Panc1 (cell line): ENCODE data around the gene DNAJC4. TPM values are rescaled to one million over a fixed set of nuclear protein-coding genes. Genes with fewer than 3 reads are reported as not detected.

Experiments used
- ATAC-seq: fragments of 200-7000 bp; cut with Tn5 transposase; 2 replicates; pipeline ENCODE4 v1.9.1; 2020; ENCODE audit warnings: mild to moderate bottlenecking, moderate library complexity
- BruUV-seq: library from RNA; stranded (reverse); fragments of 400-500 nt; replicated peaks from 2 replicates; lab custom pipeline; 2021; lab: Mats Ljungman, UMichigan
- CTCF ChIA-PET: fragments of 300-600 bp; sonication (Branson Sonifier 250); formaldehyde crosslinking; loops from one replicate; lab custom pipeline; 2022; ENCODE audit warnings: antibody characterized with exemption; lab: Charles Lee
- POLR2A ChIA-PET: fragments of 300-600 bp; sonication (Branson Sonifier 250); formaldehyde crosslinking; loops from one replicate; lab custom pipeline; 2022; ENCODE audit warnings: antibody characterized with exemption; lab: Charles Lee
- DNase-seq: peaks from one replicate; pipeline ENCODE4 v3.0.0-alpha.2; 2010; ENCODE audit warnings: low read depth, low spot score
- H3K27ac ChIP-seq: 2 replicates; pipeline ENCODE4 v1.5.1; 2011; ENCODE audit warnings: mild to moderate bottlenecking, low read length, inconsistent platforms
- H3K27me3 ChIP-seq: fragments of 200-500 bp; sonication (Bioruptor generic); 2 replicates; pipeline ENCODE4 v1.6.0; 2014; ENCODE audit warnings: low read length, inconsistent platforms; ENCODE audit not compliant: control insufficient read depth, insufficient read depth
- H3K36me3 ChIP-seq: fragments of 200-500 bp; sonication (Bioruptor generic); 2 replicates; pipeline ENCODE4 v1.5.1; 2014; ENCODE audit warnings: inconsistent platforms, mild to moderate bottlenecking, low read length, moderate library complexity; ENCODE audit not compliant: control insufficient read depth, insufficient read depth
- H3K4me1 ChIP-seq: 2 replicates; pipeline ENCODE4 v1.5.1; 2011; ENCODE audit warnings: inconsistent platforms, mild to moderate bottlenecking, low read length, moderate library complexity; ENCODE audit not compliant: control insufficient read depth, insufficient read depth
- H3K4me3 ChIP-seq, 2 experiments: 2 replicates each; pipeline ENCODE4 v1.5.1; 2011 to 2012; ENCODE audit warnings: low read depth in 2 of 2, low read length in 2 of 2, mild to moderate bottlenecking in 2 of 2, inconsistent platforms in 1 of 2, moderate library complexity in 1 of 2
- H3K9me3 ChIP-seq: fragments of 200-500 bp; sonication (Bioruptor generic); 2 replicates; pipeline ENCODE4 v1.5.1; 2014; ENCODE audit warnings: low read depth, mild to moderate bottlenecking, inconsistent platforms, low read length, moderate library complexity; ENCODE audit not compliant: control insufficient read depth, insufficient read depth
- REST ChIP-seq, 2 experiments: IDR thresholded peaks; 2 replicates each; pipeline ENCODE4 v1.6.1; 2011 to 2012; ENCODE audit warnings: low read depth in 2 of 2, control low read depth in 1 of 2, low read length in 1 of 2, mild to moderate bottlenecking in 1 of 2, moderate library complexity in 1 of 2; ENCODE audit not compliant: insufficient read depth in 1 of 2
- SIN3A ChIP-seq: IDR thresholded peaks from 2 replicates; pipeline ENCODE4 v1.6.1; 2012; ENCODE audit warnings: low read depth, mild to moderate bottlenecking, low read length, moderate library complexity, borderline replicate concordance; ENCODE audit not compliant: insufficient read depth
- in situ Hi-C: cut with HindIII; loops from 2 replicates; pipeline ENCODE4 v1.10.0; 2016; ENCODE audit warnings: low sequenced_read_pairs, low pct_unique_long_range_greater_than_20kb
- intact Hi-C: fragments of 100-400 bp; cut with micrococcal nuclease; formaldehyde crosslinking; loops from one replicate; pipeline ENCODE4 v1.10.0; 2022; ENCODE audit not compliant: unreplicated experiment
- total RNA-seq: library from RNA; stranded (reverse); gene quantifications from one replicate; pipeline ENCODE4 v1.2.1, GENCODE V29; 2021; ENCODE audit not compliant: unreplicated experiment
- TF ChIP-seq, protein P1 (sequence below): fragments of 450-650 bp; IDR thresholded peaks from 2 replicates; pipeline ENCODE4 v1.5.1; 2017; ENCODE audit warnings: mild to moderate bottlenecking

The DNAJC4 gene
- total RNA-seq, 1 experiment from 2014 or later, result 41.0 TPM

DNA sequence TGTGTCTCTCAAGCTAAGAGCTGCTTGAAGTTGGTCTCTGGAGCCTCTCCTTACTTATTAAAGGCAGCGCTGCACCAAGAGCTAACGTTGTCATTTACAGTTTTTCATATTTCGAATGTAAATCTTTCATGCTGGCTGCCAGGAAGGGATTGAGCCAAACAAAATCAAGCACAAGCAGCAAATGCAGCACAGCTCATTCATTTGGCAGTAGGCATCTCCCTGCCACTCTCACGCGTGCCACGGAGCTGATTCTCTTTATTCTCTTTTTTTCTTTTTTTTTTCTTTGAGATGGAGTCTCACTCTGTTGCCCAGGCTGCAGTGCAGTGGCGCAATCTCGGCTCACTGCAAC lies 2.6 kb downstream of the DNAJC4 start:
- ChIA-PET CTCF (no interaction called here), POLR2A (no interaction called here)
- H3K36me3 ChIP-seq, result no peaks in the 10 kb centered on the region; the same call in 1 of the 2 replicates
- H3K27ac ChIP-seq, result peak overlapping the region; percentile 48; the same call in 1 of the 2 replicates
- intact Hi-C loops, result no loop called here
- BruUV-seq, result TSS peak; percentile 80
- no peak for ATAC-seq
- no peak for DNase-seq
- no peak overlapping the region for H3K4me3 ChIP-seq
- H3K27me3 ChIP-seq, result no peaks in the 10 kb centered on the region
- in situ Hi-C loops, result no loop called here
- H3K4me1 ChIP-seq, result peaks cover 44% of the 10 kb centered on the region
- TF ChIP-seq SIN3A (no peak), REST (IDR thresholded peaks at IDR 0.05; ENCODE audit: insufficient read depth in 1 of 2, low read depth in 2 of 2, low read length in 1 of 2) (no peak)
- TF ChIP-seq, protein P1, sequence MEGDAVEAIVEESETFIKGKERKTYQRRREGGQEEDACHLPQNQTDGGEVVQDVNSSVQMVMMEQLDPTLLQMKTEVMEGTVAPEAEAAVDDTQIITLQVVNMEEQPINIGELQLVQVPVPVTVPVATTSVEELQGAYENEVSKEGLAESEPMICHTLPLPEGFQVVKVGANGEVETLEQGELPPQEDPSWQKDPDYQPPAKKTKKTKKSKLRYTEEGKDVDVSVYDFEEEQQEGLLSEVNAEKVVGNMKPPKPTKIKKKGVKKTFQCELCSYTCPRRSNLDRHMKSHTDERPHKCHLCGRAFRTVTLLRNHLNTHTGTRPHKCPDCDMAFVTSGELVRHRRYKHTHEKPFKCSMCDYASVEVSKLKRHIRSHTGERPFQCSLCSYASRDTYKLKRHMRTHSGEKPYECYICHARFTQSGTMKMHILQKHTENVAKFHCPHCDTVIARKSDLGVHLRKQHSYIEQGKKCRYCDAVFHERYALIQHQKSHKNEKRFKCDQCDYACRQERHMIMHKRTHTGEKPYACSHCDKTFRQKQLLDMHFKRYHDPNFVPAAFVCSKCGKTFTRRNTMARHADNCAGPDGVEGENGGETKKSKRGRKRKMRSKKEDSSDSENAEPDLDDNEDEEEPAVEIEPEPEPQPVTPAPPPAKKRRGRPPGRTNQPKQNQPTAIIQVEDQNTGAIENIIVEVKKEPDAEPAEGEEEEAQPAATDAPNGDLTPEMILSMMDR, result no peak
- H3K9me3 ChIP-seq, result no peaks in the 10 kb centered on the region

DNA sequence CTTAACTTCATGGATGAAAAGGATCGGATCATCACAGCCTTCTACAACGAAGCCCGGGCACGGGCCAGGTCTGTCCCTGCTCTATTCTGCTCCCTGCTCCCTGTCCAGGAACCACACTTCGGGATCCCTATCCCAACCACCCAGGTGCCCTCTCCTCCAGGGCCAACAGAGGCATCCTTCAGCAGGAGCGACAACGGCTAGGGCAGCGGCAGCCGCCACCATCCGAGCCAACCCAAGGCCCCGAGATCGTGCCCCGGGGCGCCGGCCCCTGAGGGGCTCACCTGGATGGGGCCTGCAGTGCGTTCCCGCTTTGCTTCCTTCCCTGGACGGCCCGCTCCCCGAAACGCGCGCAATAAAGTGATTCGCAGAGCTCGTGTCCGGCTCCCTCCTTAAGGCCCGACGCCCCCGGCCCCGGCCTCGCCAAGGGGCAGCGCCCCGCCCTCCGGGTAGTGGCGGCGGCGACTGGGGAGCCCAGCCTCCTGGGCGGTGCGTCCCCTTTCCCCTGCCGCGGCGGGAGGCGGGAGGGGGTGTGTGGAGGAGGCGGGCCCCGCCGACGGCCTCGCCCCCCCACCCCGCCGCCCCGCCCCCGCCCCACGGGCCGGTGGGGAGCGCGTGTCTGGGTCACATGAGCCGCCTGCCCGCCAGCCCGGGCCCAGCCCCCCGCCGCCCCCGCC lies 3.7 kb downstream of the DNAJC4 start, which contains the start of gene VEGFB:
Gene VEGFB, plus strand, starts transcription at position 672 of the 674 bp plus-strand sequence. CDS start 250 bp downstream, outside the sequence.
- ATAC-seq (peak; percentile 75), DNase-seq (no peak)
- H3K27me3 ChIP-seq, result no peaks in the 10 kb centered on the region
- intact Hi-C loops, result no loop called here
- POLR2A ChIA-PET, result interaction anchor here (0.6 kb wide), 1 partner anchor 84 kb away, joined by 6 read pairs; no protein-coding TSS in a partner anchor
- peaks cover 41% of the 10 kb centered on the region for H3K4me1 ChIP-seq
- in situ Hi-C loops, result no loop called here
- peak; percentile 39; the same call in 1 of the 2 replicates for TF ChIP-seq SIN3A
- TF ChIP-seq REST (IDR thresholded peaks at IDR 0.05; ENCODE audit: insufficient read depth in 1 of 2, low read depth in 2 of 2, low read length in 1 of 2), result no peak
- no peaks in the 10 kb centered on the region for H3K9me3 ChIP-seq
- no peaks in the 10 kb centered on the region; the same call in 1 of the 2 replicates for H3K36me3 ChIP-seq
- no TSS peak for BruUV-seq
- H3K27ac ChIP-seq, result peak within 1 kb of the TSS; percentile 70
- peak within 1 kb of the TSS; percentile 61 to 75 for H3K4me3 ChIP-seq
- CTCF ChIA-PET, result no interaction called here
